ENCODE results near the gene NPAS1.

The NPAS1 gene

GRCh38 chr19:47057328-47057727 lies 37.7 kb downstream of the NPAS1 start:
- no peak overlapping the region for H3K4me3 ChIP-seq (ENCODE audit: low read length)
- no peaks in the 10 kb centered on the region for H3K9me2 ChIP-seq (replicated peaks; ENCODE audit: control insufficient read depth, low read length)
- H3K36me3 ChIP-seq (ENCODE audit: control insufficient read depth, low read length): no peaks in the 10 kb centered on the region
- H3K27me3 ChIP-seq (ENCODE audit: control insufficient read depth, low read length): no peaks in the 10 kb centered on the region
- H3K27ac ChIP-seq (ENCODE audit: low read depth, low read length): no peak overlapping the region
- no peaks in the 10 kb centered on the region for H3K79me2 ChIP-seq (ENCODE audit: control insufficient read depth, low read length)
- no peaks in the 10 kb centered on the region for H4K20me1 ChIP-seq (ENCODE audit: control insufficient read depth, insufficient read depth, low read depth, low read length)
- H3F3A ChIP-seq (ENCODE audit: control insufficient read depth, insufficient read depth): no peaks in the 10 kb centered on the region
- H3K4me2 ChIP-seq (ENCODE audit: low read length): no peak overlapping the region
- no peaks in the 10 kb centered on the region for H3K4me1 ChIP-seq (ENCODE audit: control insufficient read depth, low read length)
- no peaks in the 10 kb centered on the region for H3K9me3 ChIP-seq (ENCODE audit: control insufficient read depth, insufficient read depth, low read length)
- TF ChIP-seq, protein P1, sequence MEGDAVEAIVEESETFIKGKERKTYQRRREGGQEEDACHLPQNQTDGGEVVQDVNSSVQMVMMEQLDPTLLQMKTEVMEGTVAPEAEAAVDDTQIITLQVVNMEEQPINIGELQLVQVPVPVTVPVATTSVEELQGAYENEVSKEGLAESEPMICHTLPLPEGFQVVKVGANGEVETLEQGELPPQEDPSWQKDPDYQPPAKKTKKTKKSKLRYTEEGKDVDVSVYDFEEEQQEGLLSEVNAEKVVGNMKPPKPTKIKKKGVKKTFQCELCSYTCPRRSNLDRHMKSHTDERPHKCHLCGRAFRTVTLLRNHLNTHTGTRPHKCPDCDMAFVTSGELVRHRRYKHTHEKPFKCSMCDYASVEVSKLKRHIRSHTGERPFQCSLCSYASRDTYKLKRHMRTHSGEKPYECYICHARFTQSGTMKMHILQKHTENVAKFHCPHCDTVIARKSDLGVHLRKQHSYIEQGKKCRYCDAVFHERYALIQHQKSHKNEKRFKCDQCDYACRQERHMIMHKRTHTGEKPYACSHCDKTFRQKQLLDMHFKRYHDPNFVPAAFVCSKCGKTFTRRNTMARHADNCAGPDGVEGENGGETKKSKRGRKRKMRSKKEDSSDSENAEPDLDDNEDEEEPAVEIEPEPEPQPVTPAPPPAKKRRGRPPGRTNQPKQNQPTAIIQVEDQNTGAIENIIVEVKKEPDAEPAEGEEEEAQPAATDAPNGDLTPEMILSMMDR (IDR thresholded peaks at IDR 0.05; ENCODE audit: low read depth, low read length, poor library complexity, severe bottlenecking): no peak
- TF ChIP-seq EZH2phosphoT487 (IDR thresholded peaks at IDR 0.05; ENCODE audit: borderline replicate concordance, low read length): no peak

DNA sequence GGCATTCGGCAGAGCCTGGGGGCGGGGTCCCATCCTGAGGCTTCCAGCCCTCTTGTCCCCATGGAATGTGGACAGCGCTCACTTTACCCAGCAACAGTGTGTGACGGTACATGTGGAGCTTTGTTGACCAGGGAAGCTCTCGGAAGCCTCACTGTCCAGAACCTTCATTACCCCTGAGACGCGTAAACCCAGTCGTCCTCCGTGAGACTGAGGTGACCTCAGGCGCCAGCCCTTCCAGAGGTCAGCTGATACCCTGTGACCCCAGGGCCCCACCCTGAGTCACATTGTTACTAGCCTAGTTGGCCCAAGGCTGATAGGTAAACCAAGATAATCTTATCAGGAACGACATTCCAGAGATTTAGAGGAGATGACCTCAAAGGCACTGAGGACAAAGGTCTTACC lies 39.0 kb downstream of the NPAS1 start:
- Histone ChIP-seq H3K27ac (ENCODE audit: low read depth, low read length) (no peak overlapping the region), H3K4me1 (ENCODE audit: control insufficient read depth, low read length) (no peaks in the 10 kb centered on the region)

GRCh38 chr19:47063874-47064273 lies 44.2 kb downstream of the NPAS1 start:
- H3K36me3 ChIP-seq (ENCODE audit: control insufficient read depth, low read length): peaks cover 50% of the 10 kb centered on the region
- no peaks in the 10 kb centered on the region for H3K9me3 ChIP-seq (ENCODE audit: control insufficient read depth, insufficient read depth, low read length)
- H3K27ac ChIP-seq (ENCODE audit: low read depth, low read length): no peak overlapping the region
- no peaks in the 10 kb centered on the region for H3K9me2 ChIP-seq (replicated peaks; ENCODE audit: control insufficient read depth, low read length)
- H3K4me2 ChIP-seq (ENCODE audit: low read length): no peak overlapping the region
- H3K79me2 ChIP-seq (ENCODE audit: control insufficient read depth, low read length): no peaks in the 10 kb centered on the region
- no peaks in the 10 kb centered on the region for H3K27me3 ChIP-seq (ENCODE audit: control insufficient read depth, low read length)
- no peak overlapping the region for H3K4me3 ChIP-seq (ENCODE audit: low read length)
- no peaks in the 10 kb centered on the region for H3K4me1 ChIP-seq (ENCODE audit: control insufficient read depth, low read length)
- 0 out of 2 replicates have a peak, but pooled peaks cover 3% of the 10 kb centered on the region for H3F3A ChIP-seq (ENCODE audit: control insufficient read depth, insufficient read depth)
- H4K20me1 ChIP-seq (ENCODE audit: control insufficient read depth, insufficient read depth, low read depth, low read length): peaks cover 7% of the 10 kb centered on the region; the same call in 1 of the 2 replicates
- TF ChIP-seq EZH2phosphoT487 (IDR thresholded peaks at IDR 0.05; ENCODE audit: borderline replicate concordance, low read length): no peak
- TF ChIP-seq, protein P1 (IDR thresholded peaks at IDR 0.05; ENCODE audit: low read depth, low read length, poor library complexity, severe bottlenecking): no peak

More for the DNA sequence above, 39.0 kb downstream of the NPAS1 start:
- Histone ChIP-seq H3K27me3 (ENCODE audit: control insufficient read depth, low read length) (no peaks in the 10 kb centered on the region), H3K4me3 (ENCODE audit: low read length) (no peak overlapping the region), H3K4me2 (ENCODE audit: low read length) (no peak overlapping the region), H3K9me2 (replicated peaks; ENCODE audit: control insufficient read depth, low read length) (no peaks in the 10 kb centered on the region), H4K20me1 (ENCODE audit: control insufficient read depth, insufficient read depth, low read depth, low read length) (peaks cover 2% of the 10 kb centered on the region; the same call in 1 of the 2 replicates), H3K36me3 (ENCODE audit: control insufficient read depth, low read length) (peaks cover under 1% of the 10 kb centered on the region; the same call in 1 of the 2 replicates), H3K79me2 (ENCODE audit: control insufficient read depth, low read length) (no peaks in the 10 kb centered on the region), H3F3A (ENCODE audit: control insufficient read depth, insufficient read depth) (0 out of 2 replicates have a peak, but pooled peaks cover 3% of the 10 kb centered on the region), H3K9me3 (ENCODE audit: control insufficient read depth, insufficient read depth, low read length) (no peaks in the 10 kb centered on the region)
- TF ChIP-seq EZH2phosphoT487 (IDR thresholded peaks at IDR 0.05; ENCODE audit: borderline replicate concordance, low read length): no peak
- TF ChIP-seq, protein P1 (IDR thresholded peaks at IDR 0.05; ENCODE audit: low read depth, low read length, poor library complexity, severe bottlenecking): no peak

All from DOHH2 (cell line).